Naive thymus-derived CD4-positive, alpha-beta T cell (primary cell): ENCODE data around the gene VPS26B. TPM values are rescaled to one million over a fixed set of nuclear protein-coding genes. Genes with fewer than 3 reads are reported as not detected.

Source experiments
- ATAC-seq: fragments of 150-1000 bp; cut with Tn5 transposase; 2 replicates; pipeline ENCODE4 v1.10.0; 2021; ENCODE audit warnings: mild to moderate bottlenecking, moderate library complexity
- CTCF ChIA-PET: fragments of 350-600 bp; sonication (Branson Sonifier 250); formaldehyde crosslinking; loops from one replicate; lab custom pipeline; 2021; ENCODE audit warnings: antibody characterized with exemption; lab: Charles Lee
- POLR2A ChIA-PET: fragments of 350-600 bp; sonication (Branson Sonifier 250); formaldehyde crosslinking; loops from one replicate; lab custom pipeline; 2021; ENCODE audit warnings: antibody characterized with exemption, inconsistent platforms; lab: Charles Lee
- DNase-seq, 9 donors: peaks; one replicate each; pipeline versions ENCODE4 v3.0.0 to v3.0.0-alpha.2; 2020 to 2022; ENCODE audit warnings: mixed read lengths in 1 of 9
- H3K27ac ChIP-seq: one replicate; pipeline ENCODE4 v1.7.0; 2013; ENCODE audit warnings: mild to moderate bottlenecking, low read depth, low read length, moderate library complexity
- H3K27me3 ChIP-seq, 2 donors: one replicate each; pipeline ENCODE4 v1.7.0; 2013; ENCODE audit warnings: low read length in 2 of 2, mild to moderate bottlenecking in 2 of 2, moderate library complexity in 2 of 2; ENCODE audit not compliant: control insufficient read depth in 2 of 2, insufficient read depth in 2 of 2
- H3K36me3 ChIP-seq, 3 experiments: 1 replicate in 2 of 3; 2 replicates in 1 of 3; pipeline ENCODE4 v1.7.0; 2013; ENCODE audit warnings: low read length in 3 of 3, mild to moderate bottlenecking in 3 of 3, moderate library complexity in 1 of 3; ENCODE audit not compliant: insufficient read depth in 3 of 3, control insufficient read depth in 2 of 3
- H3K4me1 ChIP-seq, 2 donors: one replicate each; pipeline ENCODE4 v1.7.0; 2013; ENCODE audit warnings: low read length in 2 of 2, mild to moderate bottlenecking in 2 of 2, moderate library complexity in 1 of 2; ENCODE audit not compliant: control insufficient read depth in 2 of 2, insufficient read depth in 2 of 2
- H3K4me3 ChIP-seq: 2 replicates; pipeline ENCODE4 v1.7.0; 2013; ENCODE audit warnings: mild to moderate bottlenecking, low read length
- H3K9me3 ChIP-seq, 3 experiments: 1 replicate in 2 of 3; 2 replicates in 1 of 3; pipeline ENCODE4 v1.7.0; 2013; ENCODE audit warnings: low read length in 3 of 3; ENCODE audit not compliant: control insufficient read depth in 2 of 3
- H3K27ac Mint-ChIP-seq, 9 donors: one replicate each; pipeline ENCODE4 v1.8.0; 2020 to 2022; ENCODE audit warnings: mixed read lengths in 9 of 9, mild to moderate bottlenecking in 8 of 9, moderate library complexity in 5 of 9, inconsistent platforms in 2 of 9
- H3K27me3 Mint-ChIP-seq, 5 donors: one replicate each; pipeline ENCODE4 v1.8.0; 2021 to 2022; ENCODE audit warnings: mixed read lengths in 5 of 5, mild to moderate bottlenecking in 1 of 5
- H3K36me3 Mint-ChIP-seq, 5 donors: one replicate each; pipeline ENCODE4 v1.8.0; 2020 to 2022; ENCODE audit warnings: mixed read lengths in 5 of 5, mild to moderate bottlenecking in 3 of 5, inconsistent platforms in 1 of 5
- H3K4me1 Mint-ChIP-seq, 7 donors: one replicate each; pipeline ENCODE4 v1.8.0; 2020 to 2022; ENCODE audit warnings: mixed read lengths in 7 of 7, mild to moderate bottlenecking in 3 of 7, inconsistent platforms in 1 of 7
- H3K4me3 Mint-ChIP-seq, 10 donors: one replicate each; pipeline ENCODE4 v1.8.0; 2020 to 2022; ENCODE audit warnings: mild to moderate bottlenecking in 10 of 10, mixed read lengths in 10 of 10, moderate library complexity in 6 of 10, inconsistent platforms in 2 of 10
- H3K9me3 Mint-ChIP-seq, 11 donors: one replicate each; pipeline ENCODE4 v1.8.0; 2020 to 2022; ENCODE audit warnings: mixed read lengths in 11 of 11, mild to moderate bottlenecking in 4 of 11, inconsistent platforms in 1 of 11, moderate library complexity in 1 of 11
- intact Hi-C, 2 donors: fragments of 100-400 bp; cut with micrococcal nuclease; formaldehyde crosslinking; loops; one replicate each; pipeline ENCODE4 v1.15.1; 2023
- polyA plus RNA-seq, 2 donors: library from polyadenylated mRNA; unstranded; fragments of 300-500 nt; fragmentation: Illumina TruSeq; gene quantifications; one replicate each; pipeline ENCODE4 v1.2.3, GENCODE V29; 2021
- total RNA-seq, 6 experiments: library from RNA in 5 of 6; stranded (reverse) in 5 of 6; gene quantifications; 1 replicate in 5 of 6; 2 replicates in 1 of 6; pipeline ENCODE4 v1.2.3 and lab custom pipeline; 2021 to 2026

Gene VPS26B
- total and polyA plus RNA-seq, 7 experiments from 2014 or later = 42.6 to 69.2 (median 59.1) TPM

DNA sequence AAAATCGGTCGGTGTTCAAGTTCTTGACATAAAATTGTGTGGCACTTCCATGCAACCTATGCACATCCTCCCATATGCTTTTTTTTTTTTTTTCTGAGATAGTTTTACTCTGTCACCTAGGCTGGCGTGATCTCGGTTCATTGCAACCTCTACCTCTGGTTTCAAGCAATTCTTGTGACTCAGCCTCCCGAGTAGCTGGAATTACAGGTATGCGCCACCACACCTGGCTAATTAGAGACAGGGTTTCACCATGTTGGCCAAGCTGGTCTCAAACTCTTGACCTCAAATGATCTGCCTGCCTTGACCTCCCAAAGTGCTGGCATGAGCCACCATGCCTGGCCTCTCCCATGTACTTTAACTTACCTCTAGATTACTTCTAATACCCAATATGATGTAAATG, 66.7 kb downstream of the VPS26B start:
- ChIA-PET POLR2A (no interaction called here), CTCF (no interaction called here)
- Histone ChIP-seq H3K9me3 (no peaks in the 10 kb centered on the region), H3K4me1 (no peaks in the 10 kb centered on the region), H3K36me3 (no peaks in the 10 kb centered on the region), H3K27me3 (no peaks in the 10 kb centered on the region), H3K4me3 (no peak overlapping the region), H3K27ac (no peak overlapping the region)
- no peaks in the 10 kb centered on the region for H3K27me3 Mint-ChIP-seq
- intact Hi-C loops = no loop called here
- H3K27ac Mint-ChIP-seq = no peak overlapping the region
- no peak for DNase-seq
- no peak for ATAC-seq
- H3K9me3 Mint-ChIP-seq = no peaks in the 10 kb centered on the region
- H3K36me3 Mint-ChIP-seq = peaks cover 0 to 6% (median 0%) of the 10 kb centered on the region in 5 donors
- no peaks in the 10 kb centered on the region for H3K4me1 Mint-ChIP-seq
- H3K4me3 Mint-ChIP-seq = no peak overlapping the region

DNA sequence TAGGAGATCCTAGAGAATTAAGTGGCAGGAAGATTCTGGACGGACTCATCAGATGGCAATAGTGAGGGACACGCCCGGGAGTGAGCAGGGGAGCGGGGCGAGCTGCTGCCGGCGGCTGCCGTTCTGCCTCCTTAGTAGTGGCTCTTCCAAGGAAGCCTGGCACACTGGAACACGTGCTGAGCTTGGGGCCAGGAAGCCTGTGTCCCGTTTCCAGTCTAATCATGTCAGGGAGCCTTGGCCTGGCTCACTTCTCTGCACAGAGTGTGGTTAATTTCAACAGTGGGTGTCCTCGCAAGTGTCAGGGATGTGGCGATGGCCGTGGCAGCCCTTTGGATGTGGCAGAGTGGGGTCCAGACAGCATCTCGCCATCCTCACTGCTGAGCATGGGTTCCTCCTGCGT, 68.2 kb downstream of the VPS26B start:
- no peaks in the 10 kb centered on the region for H3K4me1 ChIP-seq
- H3K36me3 ChIP-seq = no peaks in the 10 kb centered on the region
- intact Hi-C loops = no loop called here
- no peak overlapping the region for H3K27ac ChIP-seq
- no peaks in the 10 kb centered on the region for H3K9me3 ChIP-seq
- Mint-ChIP-seq H3K36me3 (peaks cover 0 to 6% (median 0%) of the 10 kb centered on the region in 5 donors), H3K27me3 (no peaks in the 10 kb centered on the region), H3K4me1 (no peaks in the 10 kb centered on the region), H3K4me3 (no peak overlapping the region), H3K9me3 (no peaks in the 10 kb centered on the region), H3K27ac (no peak overlapping the region)
- no peak overlapping the region for H3K4me3 ChIP-seq
- H3K27me3 ChIP-seq = no peaks in the 10 kb centered on the region
- ChIA-PET CTCF (interaction anchor here (1.1 kb wide), 1 partner anchor 17 kb away, joined by 3 read pairs; the partner anchor contains the start of gene GLB1L3), POLR2A (no interaction called here)
- DNase-seq (no peak), ATAC-seq (no peak)

DNA sequence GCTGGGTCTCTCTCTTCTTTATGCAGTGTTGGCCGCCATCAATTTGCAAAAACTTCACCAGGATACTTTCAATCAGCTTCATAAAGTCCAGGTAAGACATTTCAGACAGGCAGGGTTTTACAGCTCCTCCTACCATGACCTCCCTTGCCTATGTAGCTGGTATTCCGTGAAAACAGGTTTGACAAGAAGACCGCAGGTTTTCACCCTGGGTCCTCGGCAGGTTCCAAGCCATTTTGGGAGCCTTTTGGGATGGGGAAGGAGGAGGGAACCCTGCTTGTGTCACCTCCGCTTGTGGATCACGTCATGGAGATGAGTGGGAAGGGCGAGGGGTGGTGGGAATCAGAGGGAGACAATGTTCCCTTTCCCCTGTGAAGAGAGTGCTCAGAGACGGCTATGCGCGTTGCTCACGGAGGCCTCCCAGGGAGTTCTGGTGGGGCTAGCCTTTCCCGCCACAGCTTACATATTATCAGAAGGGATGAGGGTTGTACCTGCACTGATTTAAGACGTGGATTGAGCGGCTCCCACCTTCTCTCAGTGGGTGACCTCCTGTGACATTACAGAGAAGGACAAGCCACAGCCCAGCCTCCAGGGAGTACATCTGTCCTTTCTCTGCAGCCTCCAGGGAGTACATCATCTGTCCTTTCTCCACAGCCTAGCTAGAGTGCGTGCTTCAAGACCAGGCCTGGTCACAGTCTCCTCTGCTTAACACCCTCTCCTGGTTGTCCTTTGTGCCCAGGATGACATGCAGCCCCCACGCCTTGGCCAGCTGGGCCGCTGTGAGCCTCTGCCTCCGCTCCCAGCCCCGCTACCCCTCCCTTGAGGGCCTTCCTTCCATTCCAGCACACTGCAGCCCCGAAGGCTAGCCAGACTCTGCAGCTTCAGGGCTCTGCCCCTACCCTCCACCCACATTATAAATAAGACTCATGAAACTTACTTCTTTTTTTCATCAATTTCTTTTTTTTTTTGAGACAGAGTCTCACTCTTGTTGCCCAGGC, 68.9 kb downstream of the VPS26B start:
- H3K4me1 Mint-ChIP-seq = no peaks in the 10 kb centered on the region
- no peak for ATAC-seq
- intact Hi-C loops = no loop called here
- Histone ChIP-seq H3K4me3 (no peak overlapping the region), H3K27ac (no peak overlapping the region), H3K4me1 (no peaks in the 10 kb centered on the region), H3K9me3 (no peaks in the 10 kb centered on the region), H3K27me3 (no peaks in the 10 kb centered on the region), H3K36me3 (no peaks in the 10 kb centered on the region)
- H3K27me3 Mint-ChIP-seq = no peaks in the 10 kb centered on the region
- ChIA-PET CTCF (interaction anchor here (0.6 to 1.1 kb wide), 2 partner anchors 17 to 20 kb away, joined by 3 read pairs; partner anchors contain the start of gene GLB1L3), POLR2A (no interaction called here)
- H3K4me3 Mint-ChIP-seq = no peak overlapping the region
- no peak overlapping the region for H3K27ac Mint-ChIP-seq
- no peak for DNase-seq
- peaks cover 0 to 6% (median 0%) of the 10 kb centered on the region in 5 donors for H3K36me3 Mint-ChIP-seq
- no peaks in the 10 kb centered on the region for H3K9me3 Mint-ChIP-seq

DNA sequence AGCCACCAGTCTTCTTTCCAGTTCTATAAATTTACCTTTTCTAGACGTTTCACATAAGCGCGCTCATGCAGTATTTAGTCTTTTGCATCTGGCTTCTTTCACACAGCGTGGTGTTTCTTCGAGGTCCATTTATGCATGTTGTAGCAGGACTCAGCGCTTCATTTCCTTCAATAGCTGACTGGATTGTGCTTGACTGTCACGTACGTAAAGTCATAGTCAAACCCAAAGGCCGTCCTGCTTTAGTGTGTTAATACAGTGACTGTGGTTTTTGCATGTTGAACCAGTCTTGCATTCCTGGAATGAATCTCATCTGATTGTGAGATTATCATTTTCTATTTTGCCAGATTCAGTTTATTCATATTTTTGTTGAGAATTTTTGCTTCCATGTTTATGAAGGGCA, 70.2 kb downstream of the VPS26B start:
- Mint-ChIP-seq H3K9me3 (peaks cover 0 to 4% (median 0%) of the 10 kb centered on the region in 11 donors), H3K36me3 (peaks cover 0 to 9% (median 0%) of the 10 kb centered on the region in 5 donors), H3K4me3 (no peak overlapping the region), H3K4me1 (no peaks in the 10 kb centered on the region), H3K27me3 (no peaks in the 10 kb centered on the region), H3K27ac (no peak overlapping the region)
- Histone ChIP-seq H3K4me1 (no peaks in the 10 kb centered on the region), H3K4me3 (no peak overlapping the region), H3K27me3 (no peaks in the 10 kb centered on the region), H3K36me3 (no peaks in the 10 kb centered on the region), H3K9me3 (no peaks in the 10 kb centered on the region), H3K27ac (no peak overlapping the region)
- intact Hi-C loops = no loop called here
- POLR2A ChIA-PET = no interaction called here
- no peak for DNase-seq
- CTCF ChIA-PET = no interaction called here
- ATAC-seq = no peak

Other genes starting within 250 kb of the VPS26B start
- 1 to 10 TPM; 4.8 to 8.2 (median 6.3) TPM for gene JAM3, start 155.6 kb upstream of the VPS26B start, total RNA-seq
- 1 to 10 TPM; 5.7 to 6.0 TPM for gene JAM3, start 155.6 kb upstream of the VPS26B start, polyA plus RNA-seq
- gene NCAPD3, start 704 bp upstream of the VPS26B start, total RNA-seq = 10 to 100 TPM; 31.5 to 90.9 (median 40.3) TPM
- 10 to 100 TPM; 16.3 to 18.7 TPM for gene NCAPD3, start 704 bp upstream of the VPS26B start, polyA plus RNA-seq
- gene THYN1, start 28.7 kb downstream of the VPS26B start, total RNA-seq = 10 to 100 TPM; 34.4 to 67.7 (median 62.5) TPM
- 100 to 1,000 TPM; 153 to 166 TPM for gene THYN1, start 28.7 kb downstream of the VPS26B start, polyA plus RNA-seq
- gene ACAD8, start 28.9 kb downstream of the VPS26B start, total RNA-seq = 10 to 100 TPM; 18.5 to 40.2 (median 26.1) TPM
- gene ACAD8, start 28.9 kb downstream of the VPS26B start, polyA plus RNA-seq = 10 to 100 TPM; 21.1 to 23.8 TPM
- 10 to 100 TPM in 1 of 5 experiments, 1 to 10 TPM in 4; 1.0 to 11.4 (median 2.5) TPM for gene GLB1L3, start 51.7 kb downstream of the VPS26B start, total RNA-seq
- gene GLB1L3, start 51.7 kb downstream of the VPS26B start, polyA plus RNA-seq = 1 to 10 TPM; 2.4 to 2.8 TPM
- gene GLB1L2, start 107.3 kb downstream of the VPS26B start, total RNA-seq = 1 to 10 TPM in 4 of 5 experiments, under 1 TPM in 1; 0.34 to 2.4 (median 1.7) TPM
- gene GLB1L2, start 107.3 kb downstream of the VPS26B start, polyA plus RNA-seq = under 1 TPM; 0.26 to 0.57 TPM
- 1 to 10 TPM in 1 of 5 experiments, under 1 TPM in 3, not detected in 1; 0.08 to 3.1 (median 0.60) TPM for gene B3GAT1, start 187.6 kb downstream of the VPS26B start, total RNA-seq
- gene B3GAT1, start 187.6 kb downstream of the VPS26B start, polyA plus RNA-seq = not detected